DMS53 (cell line): ENCODE results near the gene RSPO4.
"Not testable (repeated sequence)": the region's sequence is repeated elsewhere in the genome, so short reads cannot be mapped to it uniquely, and the experiment has no call there.

Experiments used
- DNase-seq: peaks from one replicate; lab custom pipeline; 2025; lab: John Stamatoyannopoulos, UW

RSPO4 gene

GRCh38 chr20:1003920-1004697 is 2.0 kb upstream of the RSPO4 start:
- no peak for DNase-seq

DNA sequence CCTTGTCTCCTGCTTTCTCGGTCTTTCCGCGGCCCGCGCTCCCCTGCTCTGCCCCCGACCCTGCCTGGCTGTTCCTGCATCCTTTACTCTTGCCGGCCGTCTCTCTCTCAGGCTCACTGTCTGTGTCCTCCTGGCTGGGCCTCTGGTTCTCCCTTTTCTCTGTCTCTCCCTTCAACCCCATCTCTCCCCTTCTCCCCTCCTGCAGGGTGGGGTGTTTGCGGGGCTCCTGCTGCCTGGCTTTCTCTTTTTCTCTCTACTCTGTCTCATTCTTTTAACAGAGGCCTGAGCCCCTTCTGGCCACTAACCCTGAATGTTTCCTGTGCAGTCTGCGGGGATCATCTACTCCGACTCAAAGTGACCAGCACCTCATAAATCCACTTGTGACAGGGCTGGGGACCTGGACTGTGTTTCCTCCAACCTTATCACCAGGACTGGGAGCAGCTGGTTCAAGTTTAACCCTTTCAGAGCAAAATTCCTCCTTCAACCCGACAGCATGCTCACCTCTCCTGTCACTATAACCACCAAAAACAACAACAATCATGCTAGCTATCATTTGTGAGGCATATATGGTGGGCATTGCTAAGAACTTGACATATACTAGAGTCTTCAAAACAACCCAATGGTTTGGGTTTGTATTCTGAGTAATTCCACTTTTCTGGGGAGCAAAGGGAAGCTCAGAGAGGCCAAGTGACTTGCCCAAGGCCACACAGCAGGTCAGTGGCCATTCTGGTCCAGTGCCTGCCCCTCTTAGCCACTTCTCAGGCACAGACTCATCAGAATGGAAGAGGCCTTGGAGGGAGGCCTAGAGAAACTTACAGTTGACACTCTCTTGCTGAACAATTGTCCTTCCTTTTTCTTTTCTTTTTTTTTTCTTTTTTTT is 811 bp upstream of the RSPO4 start:
- DNase-seq, result peak; percentile 74

GRCh38 chr20:1001116-1001515 is 995 bp downstream of the RSPO4 start:
- DNase-seq, result peak; percentile 17

GRCh38 chr20:998231-998830 is 3.8 kb downstream of the RSPO4 start:
- no peak for DNase-seq

- DNase-seq, result no peak
Measured at GRCh38 chr20:997486-997885, 4.6 kb downstream of the RSPO4 start.

DNA sequence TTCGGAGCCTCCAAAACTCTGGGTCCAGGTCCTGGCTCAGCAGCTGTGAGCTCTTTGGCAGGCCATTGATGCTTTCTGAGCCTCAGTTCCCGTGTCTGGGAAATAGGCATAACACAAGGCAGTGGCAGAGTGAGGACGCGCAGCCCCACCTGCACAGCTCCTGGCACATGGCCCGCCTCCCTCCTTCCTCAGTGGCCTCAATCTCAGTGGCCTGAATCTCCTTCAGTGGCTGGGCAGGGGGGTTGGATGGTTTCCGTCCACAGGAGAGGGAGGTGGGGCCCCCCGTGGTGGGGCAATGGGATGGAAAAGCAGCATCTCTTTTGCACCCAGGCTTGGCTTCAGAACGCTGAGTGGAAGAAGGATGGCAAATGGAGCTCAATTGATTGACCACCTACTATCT is 5.1 kb downstream of the RSPO4 start:
- no peak for DNase-seq

GRCh38 chr20:995170-995569 is 6.9 kb downstream of the RSPO4 start:
- no peak for DNase-seq

DNA sequence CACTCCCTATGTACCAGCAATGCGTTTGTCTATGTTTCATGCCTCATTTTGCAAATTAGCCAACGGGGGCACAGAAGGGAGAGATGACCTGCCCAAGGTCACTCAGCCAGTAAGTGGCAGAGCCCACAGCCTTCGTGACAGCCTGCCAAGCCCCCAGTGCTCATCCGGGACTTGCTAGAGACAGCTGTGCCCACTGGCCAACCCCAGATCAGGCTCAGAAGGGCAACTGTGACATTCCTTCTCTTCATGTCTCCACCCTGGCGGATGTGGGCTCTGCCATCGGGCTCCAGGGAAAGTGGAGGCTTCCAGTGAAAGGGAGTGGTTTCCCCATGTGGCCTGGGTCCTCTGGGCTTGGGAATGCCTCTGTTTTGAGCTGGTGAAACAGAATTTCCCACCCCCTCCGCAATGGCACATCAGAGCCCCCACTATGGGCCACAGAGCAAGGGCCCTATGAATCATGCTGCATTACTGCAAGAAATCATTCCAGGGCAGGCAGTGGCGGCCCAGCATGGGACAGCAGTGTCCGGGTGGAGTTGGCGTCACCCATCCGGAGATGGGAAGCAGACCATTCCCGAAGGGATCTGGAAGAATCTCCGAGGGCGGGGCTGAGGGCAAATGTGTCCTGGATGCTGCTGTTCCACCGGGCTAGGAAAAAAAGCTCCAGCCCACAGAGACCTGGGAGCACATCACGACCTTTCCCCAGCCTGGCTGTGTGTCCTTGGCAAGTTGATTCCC is 9.1 kb downstream of the RSPO4 start:
- DNase-seq, result no peak

- DNase-seq, result no peak
Measured at GRCh38 chr20:991850-992249, 10.3 kb downstream of the RSPO4 start.

- no peak for DNase-seq
Measured at GRCh38 chr20:990293-990959, 11.7 kb downstream of the RSPO4 start.

DNA sequence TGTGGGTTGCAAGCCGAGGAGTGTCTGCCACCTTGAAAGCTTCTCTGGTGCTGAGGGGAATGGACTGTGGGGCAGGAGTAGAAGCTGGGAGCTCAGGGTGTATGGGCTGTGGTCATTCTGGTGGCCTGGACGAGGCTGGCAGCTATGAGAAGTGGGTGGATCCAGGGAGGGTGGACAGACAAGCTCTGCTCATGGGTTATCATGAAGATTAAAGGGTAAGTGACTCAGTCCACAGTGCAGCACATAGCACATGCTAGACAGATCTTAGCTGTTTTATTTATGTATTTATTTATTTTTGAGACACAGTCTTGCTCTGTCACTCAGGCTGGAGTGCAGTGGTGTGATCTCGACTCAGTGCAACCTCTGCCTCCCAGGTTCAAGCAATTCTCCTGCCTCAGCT is 13.8 kb downstream of the RSPO4 start:
- DNase-seq, result no peak

DNA sequence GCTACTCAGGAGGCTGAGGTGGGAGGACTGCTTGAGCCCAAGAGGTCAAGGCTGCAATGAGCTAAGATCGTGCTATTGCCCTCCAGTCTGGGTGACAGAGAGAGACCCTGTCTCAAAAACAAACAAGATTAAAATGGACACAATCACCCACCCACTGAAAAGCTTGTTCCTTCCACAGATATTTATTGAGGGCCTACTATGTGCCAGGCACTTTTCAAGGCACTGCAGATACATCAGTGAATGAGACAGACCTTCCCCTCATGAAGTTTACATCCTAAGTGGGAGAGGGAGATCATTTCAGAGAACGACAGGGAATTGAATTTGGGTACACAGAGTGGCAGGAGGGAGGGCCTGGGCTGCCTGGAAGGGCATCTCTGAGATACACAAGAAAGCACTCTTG is 14.4 kb downstream of the RSPO4 start:
- no peak for DNase-seq

- peak; percentile 76 for DNase-seq
Measured at GRCh38 chr20:986733-987355, 15.3 kb downstream of the RSPO4 start.

DNA sequence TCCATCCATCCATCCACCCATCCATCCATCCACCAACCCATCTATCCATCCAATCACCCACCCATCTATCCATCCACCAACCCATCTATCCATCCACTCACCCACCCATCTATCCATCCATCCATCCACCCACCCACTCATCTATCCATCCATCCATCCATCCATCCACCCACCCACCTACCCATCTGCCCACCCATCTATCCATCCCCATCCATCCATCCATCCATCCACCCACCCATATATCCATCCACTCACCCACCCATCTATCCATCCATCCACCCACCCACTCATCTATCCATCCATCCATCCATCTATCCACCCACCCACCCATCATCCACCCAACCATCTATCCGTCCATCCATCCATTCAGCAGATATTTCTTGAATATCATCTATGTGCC is 17.1 kb downstream of the RSPO4 start:
- not testable (repeated sequence) for DNase-seq

DNA sequence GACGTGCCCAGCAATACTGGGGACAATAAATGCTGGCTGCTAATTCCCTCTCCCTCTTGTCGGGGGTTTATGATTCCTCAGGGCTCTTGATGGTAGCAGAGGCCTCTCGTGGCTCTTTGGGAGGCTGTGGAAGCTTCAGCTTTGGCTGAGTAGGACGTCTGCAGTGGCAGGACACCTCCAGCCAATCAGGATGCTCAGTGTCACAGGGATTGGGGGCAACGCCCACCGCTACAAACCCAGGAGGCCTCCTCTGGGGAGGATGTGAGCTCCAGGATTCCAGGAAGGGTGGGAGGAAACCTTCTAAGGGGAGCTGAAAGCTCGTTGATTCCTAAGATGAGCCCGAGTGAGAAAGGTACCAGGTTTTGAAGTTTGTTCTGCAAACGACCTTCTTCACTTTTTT is 19.4 kb downstream of the RSPO4 start:
- no peak for DNase-seq

DNA sequence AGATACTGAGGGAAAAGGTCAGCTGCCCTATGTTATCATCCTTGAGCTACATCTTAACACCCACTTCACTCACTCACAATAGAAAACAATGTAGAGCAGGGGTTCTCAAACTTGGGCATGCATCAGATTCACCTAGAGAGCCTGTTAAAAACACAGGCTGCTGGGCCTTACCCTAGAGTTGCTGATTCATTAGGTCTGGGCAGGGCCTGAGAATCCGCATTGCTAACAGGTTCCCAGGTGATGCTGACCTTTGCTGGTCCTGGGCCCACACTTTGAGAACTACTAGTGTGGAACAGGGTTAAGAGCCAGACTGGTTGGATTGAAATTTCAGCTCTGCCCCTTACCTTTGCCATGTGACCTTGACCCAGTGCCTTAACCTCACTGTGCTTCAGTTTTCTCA is 25.1 kb downstream of the RSPO4 start:
- no peak for DNase-seq

DNA sequence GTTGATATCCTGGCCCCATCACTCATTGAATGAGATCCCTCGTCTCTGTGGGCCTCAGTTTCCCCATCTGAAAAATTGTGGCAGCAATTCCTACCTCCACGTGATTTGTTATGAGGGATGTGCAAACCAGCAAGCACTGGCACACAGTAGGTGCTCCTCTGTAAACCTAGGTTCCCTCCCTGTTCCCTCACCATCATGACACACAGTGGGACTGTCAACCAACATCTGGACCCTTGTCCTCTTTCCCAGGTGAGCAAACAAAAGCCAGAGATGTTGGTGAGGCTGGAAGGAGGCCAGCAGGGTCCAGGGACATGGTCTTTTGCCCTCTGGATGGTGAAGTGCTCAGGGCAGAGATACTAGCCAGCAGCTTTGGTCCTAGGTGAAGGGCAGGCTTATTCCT is 26.1 kb downstream of the RSPO4 start:
- no peak for DNase-seq

DNA sequence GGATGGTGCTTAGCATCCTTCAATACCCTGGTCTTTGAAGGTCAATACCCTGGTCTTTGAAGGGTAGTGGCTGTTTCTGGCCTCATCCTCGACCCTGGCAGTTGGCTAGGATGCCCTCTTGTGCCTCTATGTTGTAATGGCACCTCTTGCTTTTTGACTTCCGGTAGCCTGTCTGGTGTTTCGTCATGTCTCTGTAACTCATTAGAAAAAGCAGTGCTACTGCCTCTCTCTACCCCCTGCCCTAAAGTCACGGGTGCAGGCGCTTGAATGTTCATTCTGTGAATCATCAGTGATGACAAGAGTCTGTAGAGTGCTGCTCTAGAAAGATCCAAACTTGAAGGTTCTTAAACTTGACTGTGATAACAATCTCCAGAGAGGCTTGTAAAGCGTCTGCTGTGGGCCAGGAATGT is 28.3 kb downstream of the RSPO4 start:
- DNase-seq, result peak; percentile 65

DNA sequence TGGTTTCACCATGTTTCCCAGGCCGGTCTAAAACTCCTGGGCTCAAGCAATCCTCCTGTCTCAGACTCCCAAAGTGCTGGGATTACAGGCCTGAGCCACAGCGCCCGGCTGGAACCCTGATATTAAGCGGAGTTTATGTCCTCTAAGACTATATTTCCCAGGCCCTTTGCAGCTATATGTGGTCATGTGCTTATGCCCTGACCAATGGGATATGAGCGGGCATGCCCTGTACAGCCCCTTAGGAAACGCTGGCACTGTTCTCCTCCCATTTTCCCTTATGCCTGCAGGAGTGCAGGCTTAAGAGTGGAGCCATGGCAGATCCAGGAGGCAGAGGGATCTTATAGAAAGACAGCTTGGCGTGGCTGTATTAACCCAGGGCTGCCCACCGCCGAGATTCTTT is 29.9 kb downstream of the RSPO4 start:
- no peak for DNase-seq

- no peak for DNase-seq
Measured at GRCh38 chr20:971346-971745, 30.8 kb downstream of the RSPO4 start.

- DNase-seq, result no peak
Measured at GRCh38 chr20:969868-970267, 32.2 kb downstream of the RSPO4 start.
